ENCODE data around the gene MRAP2. TPM values are rescaled to one million over a fixed set of nuclear protein-coding genes. Genes with fewer than 3 reads are reported as not detected.
"Not testable (repeated sequence)": the region's sequence is repeated elsewhere in the genome, so short reads cannot be mapped to it uniquely, and the experiment has no call there.

Gene MRAP2
- total and polyA plus RNA-seq, 11 donors: 0.12 to 0.28 (median 0.23) TPM; not detected in 6

DNA sequence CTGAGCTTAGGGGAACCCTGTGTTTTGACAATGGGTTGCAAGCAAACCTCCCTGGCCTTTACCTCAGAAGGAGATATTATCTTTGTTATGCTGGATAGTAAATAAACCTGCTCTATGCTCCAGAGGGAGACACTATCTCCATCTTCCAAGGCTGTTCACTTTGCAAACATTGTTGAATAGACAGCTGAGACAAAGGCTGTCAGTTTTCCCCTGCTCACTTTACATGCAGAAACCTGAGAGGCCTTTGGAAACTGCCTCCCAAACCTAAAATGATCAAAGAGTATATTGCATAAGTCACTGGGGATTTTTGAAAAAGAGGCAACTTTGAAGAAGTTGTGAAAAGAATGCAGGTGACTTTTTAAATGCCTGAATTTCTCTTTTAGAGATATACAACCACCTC lies 61.6 kb downstream of the MRAP2 start:
- Histone ChIP-seq H3K36me3 (no peaks in the 10 kb centered on the region), H3K4me1 (no peaks in the 10 kb centered on the region), H3K27me3 (no peaks in the 10 kb centered on the region), H3K27ac (no peak overlapping the region), H3K4me3 (no peak overlapping the region), H3K9me3 (peaks cover 0 to 5% (median 0%) of the 10 kb centered on the region in 12 donors)
- intact Hi-C loops (cut with DNase I): no loop called here
- ATAC-seq (no peak), DNase-seq (no peak)
- TF ChIP-seq CTCF (IDR thresholded peaks at IDR 0.05) (no peak), POLR2A (IDR thresholded peaks at IDR 0.05) (no peak)

GRCh38 chr6:84103029-84103428 lies 69.5 kb downstream of the MRAP2 start:
- H3K9me3 ChIP-seq: no peaks in the 10 kb centered on the region
- DNase-seq (no peak), ATAC-seq (no peak)
- H3K27me3 ChIP-seq: no peaks in the 10 kb centered on the region
- H3K27ac ChIP-seq: no peak overlapping the region
- no peaks in the 10 kb centered on the region for H3K36me3 ChIP-seq
- TF ChIP-seq CTCF (IDR thresholded peaks at IDR 0.05) (no peak), POLR2A (IDR thresholded peaks at IDR 0.05) (no peak)
- H3K4me1 ChIP-seq: no peaks in the 10 kb centered on the region
- intact Hi-C loops (cut with DNase I): no loop called here
- no peak overlapping the region for H3K4me3 ChIP-seq
- WGBS, 4 donors: 21 to 25% (median 22%) methylated on average over 1 of the region's 1 CpG

DNA sequence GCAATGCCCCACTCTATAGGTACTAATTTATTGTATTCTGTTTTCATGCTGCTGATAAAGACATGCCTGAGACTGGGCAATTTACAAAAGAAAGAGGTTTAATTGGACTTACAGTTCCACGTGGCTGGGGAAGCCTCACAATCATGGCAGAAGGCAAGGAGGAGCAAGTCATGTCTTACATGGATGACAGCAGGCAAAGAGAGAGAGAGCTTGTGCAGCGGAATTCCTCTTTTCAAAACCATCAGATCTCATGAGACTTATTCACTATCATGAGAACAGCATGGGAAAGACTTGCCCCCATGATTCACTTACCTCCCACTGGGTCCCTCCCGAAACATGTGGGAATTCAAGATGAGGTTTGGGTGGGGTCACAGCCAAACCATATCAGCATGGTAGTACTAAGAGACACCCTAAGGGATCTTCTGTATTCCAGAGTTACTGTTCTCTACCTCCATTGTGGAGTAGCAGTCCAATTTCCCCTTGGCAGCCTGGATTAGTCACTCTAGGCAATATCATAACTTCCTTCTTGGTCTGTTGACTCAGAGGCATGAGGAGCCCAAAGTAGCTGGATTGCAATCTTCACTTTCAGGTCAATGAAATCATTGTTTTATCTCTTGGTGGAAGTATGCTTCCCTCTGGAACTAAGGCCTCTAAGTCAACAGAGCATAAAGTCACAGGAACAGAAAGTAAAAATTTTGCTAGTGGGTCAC lies 71.8 kb downstream of the MRAP2 start:
- H3K4me1 ChIP-seq; H3K4me3 ChIP-seq; DNase-seq; H3K27ac ChIP-seq; intact Hi-C loops (cut with DNase I); H3K9me3 ChIP-seq; ATAC-seq; H3K27me3 ChIP-seq; H3K36me3 ChIP-seq: not testable (repeated sequence)
- WGBS, 4 donors: 76 to 85% (median 84%) methylated on average over 3 of the region's 3 CpGs

GRCh38 chr6:84107495-84107894 lies 73.9 kb downstream of the MRAP2 start:
- no peak overlapping the region for H3K27ac ChIP-seq
- H3K4me3 ChIP-seq: no peak overlapping the region
- intact Hi-C loops (cut with DNase I): no loop called here
- H3K4me1 ChIP-seq: no peaks in the 10 kb centered on the region
- no peaks in the 10 kb centered on the region for H3K27me3 ChIP-seq
- DNase-seq: no peak
- no peaks in the 10 kb centered on the region for H3K36me3 ChIP-seq
- H3K9me3 ChIP-seq: no peaks in the 10 kb centered on the region
- ATAC-seq: no peak
- TF ChIP-seq POLR2A (IDR thresholded peaks at IDR 0.05): no peak

GRCh38 chr6:84111351-84111750 lies 77.8 kb downstream of the MRAP2 start:
- WGBS, 4 donors: 57 to 69% (median 64%) methylated on average over 1 of the region's 1 CpG
- ATAC-seq; DNase-seq; H3K4me1 ChIP-seq; H3K27me3 ChIP-seq; H3K27ac ChIP-seq; H3K9me3 ChIP-seq; H3K4me3 ChIP-seq; intact Hi-C loops (cut with DNase I); H3K36me3 ChIP-seq: not testable (repeated sequence)

DNA sequence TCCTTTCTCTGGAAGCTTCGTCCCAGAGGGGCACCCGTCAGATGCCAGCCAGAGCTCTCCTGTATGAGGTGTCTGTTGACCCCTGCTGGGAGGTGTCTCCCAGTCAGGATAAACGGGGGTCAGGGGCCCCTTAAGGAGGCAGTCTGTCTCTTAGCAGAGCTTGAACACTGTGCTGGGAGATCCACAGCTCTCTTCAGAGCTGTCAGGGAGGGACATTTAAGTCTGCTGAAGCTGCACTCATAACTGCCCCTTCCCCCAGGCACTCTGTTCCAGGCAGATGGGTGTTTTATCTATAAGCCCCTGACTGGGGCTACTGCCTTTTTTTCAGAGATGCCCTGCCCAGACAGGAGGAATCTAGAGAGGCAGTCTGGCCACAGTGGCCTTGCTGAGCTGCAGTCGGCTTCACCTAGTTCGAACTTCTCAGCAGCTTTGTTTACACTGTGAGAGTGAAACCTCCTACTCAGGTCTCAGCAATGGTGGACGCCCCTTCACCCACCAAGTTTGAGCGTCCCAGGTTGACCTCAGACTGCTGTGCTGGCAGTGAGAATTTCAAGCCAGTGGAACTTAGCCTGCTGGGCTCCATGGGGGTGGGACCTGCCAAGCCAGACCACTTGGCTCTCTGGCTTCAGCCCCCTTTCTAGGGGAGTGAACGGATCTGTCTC lies 81.5 kb downstream of the MRAP2 start:
- ATAC-seq; H3K27me3 ChIP-seq; H3K36me3 ChIP-seq; intact Hi-C loops (cut with DNase I); H3K27ac ChIP-seq; H3K4me1 ChIP-seq; DNase-seq; H3K4me3 ChIP-seq; H3K9me3 ChIP-seq: not testable (repeated sequence)
- WGBS, 4 donors: 78 to 82% (median 79%) methylated on average over 6 to 8 of the region's 8 CpGs
